Ovary (tissue), 9 donors: Measurements from ENCODE around the gene EHMT1. TPM values are rescaled to one million over a fixed set of nuclear protein-coding genes. Genes with fewer than 3 reads are reported as not detected.

Source experiments
- DNase-seq, 5 donors: peaks; one replicate each; pipeline ENCODE4 v3.0.0-alpha.2; 2019 to 2020
- H3K27ac ChIP-seq, 2 donors: fragments of 200-600 bp; one replicate each; pipeline versions ENCODE4 v1.5.1 to v1.8.0; 2019 to 2022
- H3K27me3 ChIP-seq: fragments of 200-600 bp; one replicate; pipeline ENCODE4 v1.8.0; 2022
- H3K36me3 ChIP-seq: fragments of 200-600 bp; sonication (generic); one replicate; pipeline ENCODE4 v1.5.1; 2019
- H3K4me1 ChIP-seq: one replicate; pipeline ENCODE4 v1.8.1; 2013; ENCODE audit warnings: mild to moderate bottlenecking, moderate library complexity; ENCODE audit not compliant: insufficient read depth
- H3K4me3 ChIP-seq: fragments of 200-600 bp; sonication (generic); one replicate; pipeline ENCODE4 v1.5.1; 2017
- H3K9me3 ChIP-seq, 2 donors: fragments of 200-600 bp in 1 of 2; sonication (generic) in 1 of 2; one replicate each; pipeline versions ENCODE4 v1.5.1 to v1.8.1; 2013 to 2019; ENCODE audit warnings: mild to moderate bottlenecking in 1 of 2, moderate library complexity in 1 of 2
- EP300 ChIP-seq: sonication (generic); formaldehyde crosslinking; IDR thresholded peaks from one replicate; pipeline ENCODE4 v1.6.1; 2017; ENCODE audit warnings: antibody characterized with exemption
- POLR2A ChIP-seq: fragments of 450-650 bp; IDR thresholded peaks from one replicate; pipeline ENCODE4 v1.6.1; 2017; ENCODE audit warnings: antibody characterized with exemption, mild to moderate bottlenecking, moderate library complexity
- WGBS, 3 donors: extraction: QIAGEN DNeasy Blood & Tissue Kit in 1 of 3; methylation state at CpG; one replicate each; pipeline versions ENCODE4 v1.1.5 to v1.1.7; 2013 to 2017; 5-methylcytosine and 5-hydroxymethylcytosine counted together
- intact Hi-C, 4 donors: fragments of 100-400 bp; cut with DNase I; formaldehyde crosslinking; loops; one replicate each; pipeline versions ENCODE4 v1.11.0 to v1.15.1; 2022 to 2023
- polyA plus RNA-seq, 2 donors: library from polyadenylated mRNA; stranded (reverse); fragments of 200-250 nt in 1 of 2; fragments of 350-450 nt in 1 of 2; fragmentation: Illumina TruSeq in 1 of 2; extraction: RNeasy Lipid Tissue Mini Kit (QIAGEN cat#74804) in 1 of 2; gene quantifications; one replicate each; pipeline ENCODE4 v1.2.3, GENCODE V29; 2013 to 2014
- total RNA-seq, 7 donors: library from RNA; depleted of rRNA in 2 of 7; stranded (reverse); fragments of >200 nt in 2 of 7; fragmentation: NEBNext Ultra II Directional in 3 of 7; extraction: Animal tissue kit (Norgen Biotek cat#: 25700) in 3 of 7; gene quantifications; one replicate each; pipeline versions ENCODE4 v1.1.0 to v1.2.4, GENCODE V29; 2016 to 2023
- TF ChIP-seq, protein P1 (sequence below), 3 donors: fragments of 450-650 bp in 2 of 3; fragments of 200-600 bp in 1 of 3; IDR thresholded peaks; one replicate each; pipeline versions ENCODE4 v1.5.1 to v1.8.0; 2016 to 2022; ENCODE audit warnings: antibody characterized with exemption in 3 of 3, mild to moderate bottlenecking in 1 of 3
- donor health status: DM: no; HTN: no; CAD: no; lungs with moderate emphysema.
- donor health status: DM: no; HTN: no; CAD: no.
- donor health status: Bipolar disorder and iron deficiency.
- donor health status: DM: yes; HTN: yes; CAD: no.
- donor health status: DM: no; HTN: no; CAD: no.
- donor health status: DM: yes; HTN: yes; CAD: no.

Gene EHMT1
- total and polyA plus RNA-seq, 9 donors, result 40.8 to 98.5 (median 77.9) TPM

DNA sequence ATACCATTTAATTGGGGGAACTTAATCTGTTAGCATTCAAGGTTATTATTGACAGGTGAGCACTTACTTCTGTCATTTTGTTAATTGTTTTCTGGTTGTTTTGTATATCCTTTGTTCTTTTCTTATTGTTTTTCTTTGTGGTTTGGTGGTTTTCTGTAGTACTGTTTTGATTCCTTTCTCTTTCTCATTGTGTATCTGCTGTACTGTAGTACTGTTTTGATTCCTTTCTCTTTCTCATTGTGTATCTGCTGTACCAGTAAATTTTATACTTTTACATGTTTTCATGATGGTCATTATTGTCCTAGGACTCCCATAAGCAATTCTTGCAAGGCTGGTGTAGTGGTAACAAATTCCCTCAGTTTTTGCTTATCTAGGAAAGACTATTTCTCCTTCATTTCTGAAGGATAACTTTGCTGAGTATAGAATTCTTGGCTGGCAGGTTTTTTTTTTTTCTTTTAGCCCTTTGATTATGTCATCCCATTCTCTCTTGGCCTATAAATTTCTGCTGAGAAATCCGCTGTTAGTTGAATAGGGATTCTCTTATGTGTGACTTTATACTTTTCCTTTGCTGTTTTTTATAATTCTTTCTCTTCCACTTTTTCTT lies 234.7 kb downstream of the EHMT1 start:
- Histone ChIP-seq H3K27me3 (no peaks in the 10 kb centered on the region), H3K4me1 (no peaks in the 10 kb centered on the region), H3K9me3 (no peaks in the 10 kb centered on the region), H3K36me3 (no peaks in the 10 kb centered on the region), H3K4me3 (no peak overlapping the region), H3K27ac (no peak overlapping the region)
- TF ChIP-seq POLR2A, result no peak
- no peak for TF ChIP-seq EP300
- TF ChIP-seq, protein P1, sequence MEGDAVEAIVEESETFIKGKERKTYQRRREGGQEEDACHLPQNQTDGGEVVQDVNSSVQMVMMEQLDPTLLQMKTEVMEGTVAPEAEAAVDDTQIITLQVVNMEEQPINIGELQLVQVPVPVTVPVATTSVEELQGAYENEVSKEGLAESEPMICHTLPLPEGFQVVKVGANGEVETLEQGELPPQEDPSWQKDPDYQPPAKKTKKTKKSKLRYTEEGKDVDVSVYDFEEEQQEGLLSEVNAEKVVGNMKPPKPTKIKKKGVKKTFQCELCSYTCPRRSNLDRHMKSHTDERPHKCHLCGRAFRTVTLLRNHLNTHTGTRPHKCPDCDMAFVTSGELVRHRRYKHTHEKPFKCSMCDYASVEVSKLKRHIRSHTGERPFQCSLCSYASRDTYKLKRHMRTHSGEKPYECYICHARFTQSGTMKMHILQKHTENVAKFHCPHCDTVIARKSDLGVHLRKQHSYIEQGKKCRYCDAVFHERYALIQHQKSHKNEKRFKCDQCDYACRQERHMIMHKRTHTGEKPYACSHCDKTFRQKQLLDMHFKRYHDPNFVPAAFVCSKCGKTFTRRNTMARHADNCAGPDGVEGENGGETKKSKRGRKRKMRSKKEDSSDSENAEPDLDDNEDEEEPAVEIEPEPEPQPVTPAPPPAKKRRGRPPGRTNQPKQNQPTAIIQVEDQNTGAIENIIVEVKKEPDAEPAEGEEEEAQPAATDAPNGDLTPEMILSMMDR (IDR thresholded peaks at IDR 0.05), result no peak
- WGBS, 3 donors, result 88 to 100% (median 90%) methylated on average over 1 of the region's 1 CpG
- no peak for DNase-seq
- intact Hi-C loops, result no loop called here

DNA sequence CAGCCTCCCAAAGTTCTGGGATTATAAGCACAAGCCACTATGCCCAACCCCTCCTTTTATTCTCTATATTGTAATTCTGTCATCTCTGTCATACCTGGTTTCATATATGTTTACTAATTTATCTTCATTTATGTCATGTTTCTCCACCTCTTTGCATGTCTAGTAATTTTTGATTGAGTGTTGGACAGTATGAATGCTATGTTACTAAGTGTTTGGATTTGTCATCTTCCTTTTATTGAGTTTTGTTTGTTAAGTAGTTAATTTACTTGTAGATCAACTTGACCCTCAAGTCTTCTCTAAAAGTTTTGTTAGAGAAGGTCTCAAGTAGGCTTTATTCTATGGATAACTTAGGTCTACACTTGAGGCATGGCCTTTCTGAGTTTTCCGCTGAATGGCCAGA lies 241.6 kb downstream of the EHMT1 start:
- Histone ChIP-seq H3K27me3 (no peaks in the 10 kb centered on the region), H3K27ac (no peak overlapping the region), H3K36me3 (no peaks in the 10 kb centered on the region), H3K4me1 (no peaks in the 10 kb centered on the region), H3K9me3 (no peaks in the 10 kb centered on the region), H3K4me3 (no peak overlapping the region)
- 96 to 100% (median 97%) methylated on average over 1 of the region's 1 CpG for WGBS, 3 donors
- intact Hi-C loops, result no loop called here
- TF ChIP-seq EP300 (no peak), POLR2A (no peak)
- TF ChIP-seq, protein P1 (IDR thresholded peaks at IDR 0.05), result no peak
- no peak for DNase-seq

DNA sequence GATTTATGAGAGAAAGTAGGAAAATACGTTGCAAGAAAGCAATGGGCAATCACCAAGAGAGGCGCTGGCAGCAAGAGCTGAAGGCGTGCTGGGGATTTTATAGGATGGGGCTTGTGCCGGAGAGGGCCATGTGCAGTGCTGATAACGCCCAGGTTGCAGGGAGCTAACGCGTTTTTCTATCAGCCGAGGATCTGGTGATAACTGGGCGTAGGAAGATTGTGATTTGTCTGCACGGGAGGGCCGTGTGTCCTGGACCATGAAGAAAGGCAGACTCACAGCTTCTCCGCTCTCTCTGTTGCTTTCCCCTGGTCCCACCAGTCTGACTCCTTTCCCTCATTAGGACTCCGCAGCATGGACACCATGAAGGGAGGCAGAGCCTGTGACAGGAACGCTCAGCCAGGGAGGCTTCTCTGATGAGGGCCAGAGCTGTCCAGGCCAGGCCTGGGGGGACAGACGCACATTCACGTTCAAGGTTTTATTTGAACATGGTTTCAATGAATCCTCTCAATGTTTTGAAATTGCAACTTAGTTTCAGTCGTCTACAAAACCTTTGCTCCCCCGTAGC lies 246.9 kb downstream of the EHMT1 start:
- Histone ChIP-seq H3K9me3 (no peaks in the 10 kb centered on the region), H3K27me3 (no peaks in the 10 kb centered on the region), H3K27ac (no peak overlapping the region), H3K36me3 (no peaks in the 10 kb centered on the region), H3K4me3 (no peak overlapping the region), H3K4me1 (no peaks in the 10 kb centered on the region)
- intact Hi-C loops, result no loop called here
- no peak for DNase-seq
- TF ChIP-seq EP300 (no peak), POLR2A (no peak)
- WGBS, 3 donors, result 60 to 66% (median 64%) methylated on average over 18 of the region's 18 CpGs

DNA sequence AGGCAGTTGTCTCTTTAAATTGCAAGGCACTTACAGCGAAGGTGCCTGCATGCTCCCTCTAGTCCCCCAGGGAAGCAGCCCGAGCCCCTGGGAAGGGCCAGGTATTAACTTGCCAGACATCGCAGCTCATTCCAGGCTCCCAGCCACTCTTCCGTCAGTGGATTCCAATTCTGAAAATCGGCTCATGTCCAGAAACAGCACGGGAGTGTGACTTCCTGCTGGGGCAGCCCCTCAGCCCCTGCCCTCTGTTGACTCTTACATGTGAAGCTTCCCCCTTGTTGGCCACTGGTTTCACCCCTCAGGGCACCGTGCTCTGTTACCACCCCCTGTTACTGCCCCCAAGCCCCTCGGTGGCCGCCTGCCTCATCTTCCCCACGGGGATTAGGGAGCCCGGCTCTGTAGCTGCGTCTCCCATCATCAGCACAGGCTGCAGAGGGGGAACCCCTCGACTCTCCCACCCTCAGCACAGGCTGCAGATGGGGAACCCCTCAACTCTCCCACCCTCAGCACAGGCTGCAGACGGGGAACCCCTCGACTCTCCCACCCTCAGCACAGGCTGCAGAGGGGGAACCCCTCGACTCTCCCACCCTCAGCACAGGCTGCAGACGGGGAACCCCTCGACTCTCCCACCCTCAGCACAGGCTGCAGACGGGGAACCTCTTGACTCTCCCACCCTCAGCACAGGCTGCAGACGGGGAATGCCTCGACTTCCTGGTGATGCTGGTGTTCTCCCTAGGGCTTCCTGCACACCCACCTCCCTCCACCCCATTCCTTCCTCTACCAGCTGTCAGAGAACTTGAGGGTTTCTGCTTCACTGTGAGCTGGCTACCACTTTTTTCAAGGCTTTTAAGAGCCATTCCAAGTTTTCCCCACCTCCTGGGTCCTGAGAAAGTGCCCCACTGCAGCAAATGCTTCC lies 247.7 kb downstream of the EHMT1 start:
- Histone ChIP-seq H3K27ac (no peak overlapping the region), H3K27me3 (no peaks in the 10 kb centered on the region), H3K36me3 (no peaks in the 10 kb centered on the region), H3K4me3 (no peak overlapping the region), H3K4me1 (no peaks in the 10 kb centered on the region), H3K9me3 (no peaks in the 10 kb centered on the region)
- no peak for DNase-seq
- no peak for TF ChIP-seq POLR2A
- no peak for TF ChIP-seq EP300
- TF ChIP-seq, protein P1 (IDR thresholded peaks at IDR 0.05), result no peak
- intact Hi-C loops, result no loop called here
- WGBS, 3 donors, result 52 to 62% (median 57%) methylated on average over 20 to 21 of the region's 21 CpGs
